Adrenal gland (tissue), 5 donors: ENCODE data around the gene FAM114A1.

Experiments
- POLR2A ChIP-seq, 2 donors: fragments of 450-650 bp; IDR thresholded peaks; one replicate each; pipeline ENCODE4 v1.6.1; 2017; ENCODE audit warnings: antibody characterized with exemption in 2 of 2, mild to moderate bottlenecking in 2 of 2, moderate library complexity in 1 of 2
- TF ChIP-seq, protein P1 (sequence below), 6 experiments: fragments of 450-650 bp in 4 of 6; fragments of 200-600 bp in 2 of 6; sonication (generic) in 1 of 6; IDR thresholded peaks; 1 replicate in 5 of 6; 2 replicates in 1 of 6; pipeline versions ENCODE4 v1.5.1 to v1.8.0; 2016 to 2021; ENCODE audit warnings: antibody characterized with exemption in 6 of 6, mild to moderate bottlenecking in 2 of 6, moderate library complexity in 1 of 6
- donor health status: DM: no; HTN: no; CAD: no.

DNA sequence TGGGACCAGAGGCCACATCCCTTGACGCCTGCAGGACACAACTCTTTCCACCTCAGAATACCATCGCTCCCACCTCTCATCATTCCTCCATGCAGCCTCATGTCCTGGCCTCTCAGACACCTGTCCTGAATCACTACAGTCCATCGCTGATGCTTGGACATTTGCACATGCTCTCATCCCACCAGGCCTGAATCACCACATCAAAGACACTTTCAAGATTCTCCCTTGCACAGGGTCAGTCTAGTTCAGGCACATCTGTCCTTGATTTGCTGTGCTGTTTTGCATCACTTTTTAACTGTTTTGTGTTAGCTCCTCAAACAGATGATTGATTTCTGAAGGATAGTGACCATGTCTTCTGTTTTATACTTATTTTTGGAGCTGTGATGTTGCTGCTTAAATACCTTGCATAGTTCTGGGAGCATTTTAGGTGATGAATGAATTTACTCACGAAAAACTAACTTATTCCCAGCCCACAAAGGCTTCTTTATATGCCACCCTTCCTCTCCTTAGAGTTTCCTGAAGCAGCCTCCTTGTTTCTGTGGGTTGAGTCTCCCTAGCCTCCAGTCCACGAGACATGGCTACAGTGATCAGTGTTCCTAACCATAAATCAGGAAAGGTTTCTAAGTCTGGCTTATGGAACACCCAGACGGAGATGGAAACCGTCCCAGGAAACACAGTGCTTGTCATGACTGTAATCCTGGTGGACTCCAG, 2.6 kb downstream of the FAM114A1 start:
- TF ChIP-seq, protein P1, sequence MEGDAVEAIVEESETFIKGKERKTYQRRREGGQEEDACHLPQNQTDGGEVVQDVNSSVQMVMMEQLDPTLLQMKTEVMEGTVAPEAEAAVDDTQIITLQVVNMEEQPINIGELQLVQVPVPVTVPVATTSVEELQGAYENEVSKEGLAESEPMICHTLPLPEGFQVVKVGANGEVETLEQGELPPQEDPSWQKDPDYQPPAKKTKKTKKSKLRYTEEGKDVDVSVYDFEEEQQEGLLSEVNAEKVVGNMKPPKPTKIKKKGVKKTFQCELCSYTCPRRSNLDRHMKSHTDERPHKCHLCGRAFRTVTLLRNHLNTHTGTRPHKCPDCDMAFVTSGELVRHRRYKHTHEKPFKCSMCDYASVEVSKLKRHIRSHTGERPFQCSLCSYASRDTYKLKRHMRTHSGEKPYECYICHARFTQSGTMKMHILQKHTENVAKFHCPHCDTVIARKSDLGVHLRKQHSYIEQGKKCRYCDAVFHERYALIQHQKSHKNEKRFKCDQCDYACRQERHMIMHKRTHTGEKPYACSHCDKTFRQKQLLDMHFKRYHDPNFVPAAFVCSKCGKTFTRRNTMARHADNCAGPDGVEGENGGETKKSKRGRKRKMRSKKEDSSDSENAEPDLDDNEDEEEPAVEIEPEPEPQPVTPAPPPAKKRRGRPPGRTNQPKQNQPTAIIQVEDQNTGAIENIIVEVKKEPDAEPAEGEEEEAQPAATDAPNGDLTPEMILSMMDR (IDR thresholded peaks at IDR 0.05): no peak
- no peak for TF ChIP-seq POLR2A (IDR thresholded peaks at IDR 0.05)
